RCC 7860 (cell line): ENCODE results near the gene CARD10.
"Not testable (repeated sequence)": the region's sequence is repeated elsewhere in the genome, so short reads cannot be mapped to it uniquely, and the experiment has no call there.

Experiments
- DNase-seq: peaks from one replicate; pipeline ENCODE4 v3.0.0-alpha.2; 2015; ENCODE audit warnings: low spot score
- FAIRE-seq: peaks from 2 replicates; lab custom pipeline; 2012; peaks lifted over from hg19 to GRCh38; lab: Jason Lieb, UNC

Gene CARD10

DNA sequence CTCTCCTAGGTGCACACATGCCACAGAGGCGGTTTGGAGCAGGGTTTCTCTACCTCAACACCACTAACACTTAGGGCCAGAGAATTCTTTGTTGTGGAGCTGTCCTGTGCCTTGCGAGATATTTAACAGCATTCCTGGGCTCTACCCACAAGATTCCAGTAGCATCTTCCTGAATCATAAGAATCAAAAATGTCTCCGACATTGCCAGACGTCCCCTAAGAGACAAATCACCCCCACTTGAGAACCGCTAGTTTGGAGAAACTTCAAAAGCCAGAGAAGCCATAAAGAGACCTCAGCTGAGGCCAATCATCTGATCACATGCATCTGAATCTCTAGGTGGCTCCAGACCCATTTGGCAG, 49.1 kb downstream of the CARD10 start:
- FAIRE-seq: no peak
- DNase-seq: no peak

DNA sequence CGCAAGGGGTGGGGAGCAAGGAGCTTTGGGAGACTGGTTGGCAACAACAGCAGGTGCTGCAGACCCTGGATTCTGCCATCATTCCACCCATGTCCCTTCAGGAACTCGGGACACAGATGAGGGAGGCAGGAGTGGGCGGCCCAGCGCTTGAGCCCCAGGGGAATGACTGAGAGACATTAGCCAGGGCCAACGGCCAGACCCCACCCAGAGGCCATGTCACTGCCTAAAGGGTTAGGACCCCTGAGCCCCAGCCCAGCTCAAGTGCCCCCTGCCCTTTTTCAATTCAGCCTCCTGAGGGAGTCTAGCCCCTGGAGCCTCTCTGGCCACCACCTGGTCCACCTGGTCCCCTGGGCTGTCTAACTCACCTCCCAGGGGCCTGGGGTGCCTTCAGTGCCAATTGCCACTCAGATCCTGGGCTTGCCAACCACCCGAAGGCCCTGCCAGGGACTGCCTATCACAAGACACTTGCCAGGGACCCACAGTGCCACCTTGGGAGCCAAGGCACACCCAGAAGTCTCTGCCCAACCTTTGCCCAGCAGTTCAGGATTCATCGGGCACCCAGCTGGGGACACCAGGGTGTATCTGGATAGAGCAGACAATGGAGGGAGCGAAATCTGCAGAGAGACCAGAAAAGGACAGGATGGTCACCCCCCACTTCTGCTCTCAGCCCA, 49.7 kb downstream of the CARD10 start:
- DNase-seq (no peak), FAIRE-seq (no peak)

DNA sequence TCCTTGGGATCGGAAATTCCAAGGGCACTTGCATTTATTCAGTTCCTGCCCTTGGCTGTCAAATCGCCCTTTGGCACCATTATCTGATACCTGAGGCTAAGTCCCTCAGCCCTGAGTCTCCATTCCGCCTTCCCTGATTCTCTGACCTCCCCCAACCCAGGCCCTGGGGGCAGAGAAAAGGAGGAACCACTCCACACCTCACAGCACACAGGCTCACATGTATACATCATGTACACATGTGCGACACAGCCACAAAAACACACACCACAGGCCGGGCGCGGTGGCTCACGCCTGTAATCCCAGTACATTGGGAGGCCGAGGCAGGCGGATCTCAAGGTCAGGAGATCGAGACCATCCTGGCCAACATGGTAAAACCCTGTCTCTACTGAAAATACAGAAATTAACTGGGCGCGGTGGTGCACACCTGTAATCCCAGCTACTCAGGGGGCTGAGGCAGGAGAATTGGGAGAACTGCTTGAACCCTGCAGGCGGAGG, 51.0 kb downstream of the CARD10 start:
- FAIRE-seq, DNase-seq: not testable (repeated sequence)

DNA sequence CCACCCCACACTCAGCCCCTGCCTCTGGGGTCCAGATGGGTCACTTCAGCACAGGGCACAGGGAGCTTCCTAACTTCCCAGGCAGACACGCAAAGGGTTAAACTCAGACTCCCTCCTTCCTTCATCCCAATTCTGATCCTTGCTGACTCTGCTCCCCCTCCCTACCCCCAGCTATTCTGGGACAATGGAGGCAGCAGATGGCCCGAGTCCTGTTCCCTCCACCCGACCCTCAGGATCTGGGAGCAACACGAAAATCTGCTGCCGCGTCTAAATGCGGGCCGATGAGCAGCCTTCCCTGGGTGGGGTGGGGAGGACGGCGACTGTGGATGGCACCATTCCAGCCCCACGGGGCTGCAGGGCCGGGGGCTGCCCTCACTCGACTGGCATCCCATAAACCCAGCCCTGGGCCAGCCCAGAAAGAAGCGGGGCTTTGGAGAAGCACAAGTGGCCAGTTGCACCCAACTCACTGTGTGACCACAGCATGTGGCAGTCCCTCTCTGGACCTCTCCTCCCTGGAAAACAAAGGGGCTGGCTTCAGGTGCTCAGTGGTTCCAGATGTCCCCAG, 51.7 kb downstream of the CARD10 start:
- no peak for FAIRE-seq
- no peak for DNase-seq

DNA sequence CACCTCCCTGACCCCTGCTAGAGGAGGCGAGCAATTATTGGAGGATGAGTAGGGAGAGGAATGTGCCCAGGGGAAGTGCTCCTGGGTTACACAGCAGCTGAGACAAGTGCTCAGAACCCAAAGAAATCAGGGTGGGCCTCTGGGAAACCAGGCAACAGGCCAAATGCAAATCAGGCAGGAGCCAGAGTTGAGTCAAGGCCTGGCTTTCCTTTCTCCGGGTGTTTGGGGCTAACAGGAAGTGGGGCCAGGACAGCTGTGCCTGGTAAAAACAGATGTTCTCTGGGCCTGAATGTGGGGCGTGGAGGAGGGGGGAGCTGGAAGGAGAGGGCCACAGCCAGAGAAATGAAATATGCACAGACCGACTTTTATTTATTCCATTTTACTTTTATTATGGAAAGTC, 55.0 kb downstream of the CARD10 start:
- no peak for FAIRE-seq
- no peak for DNase-seq

DNA sequence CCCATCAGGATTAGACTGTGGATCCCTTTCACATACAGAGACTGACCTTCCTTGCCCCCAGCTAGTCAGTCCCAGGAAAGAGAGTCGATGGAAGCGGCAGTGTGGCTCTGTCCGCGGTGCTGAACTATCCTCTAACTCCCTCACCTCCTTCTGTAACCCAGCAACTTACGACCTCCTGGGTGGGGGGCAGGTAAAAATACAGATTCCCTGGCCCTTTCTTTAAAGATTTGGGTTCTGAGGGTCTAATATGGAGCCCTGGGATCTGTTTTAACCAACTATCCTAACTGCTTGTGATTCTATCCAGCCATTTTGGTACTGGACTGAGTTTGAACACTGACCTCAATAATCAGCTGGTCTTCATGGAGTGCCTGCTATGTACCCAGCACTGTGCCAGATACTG, 56.2 kb downstream of the CARD10 start:
- DNase-seq: no peak
- FAIRE-seq: no peak

DNA sequence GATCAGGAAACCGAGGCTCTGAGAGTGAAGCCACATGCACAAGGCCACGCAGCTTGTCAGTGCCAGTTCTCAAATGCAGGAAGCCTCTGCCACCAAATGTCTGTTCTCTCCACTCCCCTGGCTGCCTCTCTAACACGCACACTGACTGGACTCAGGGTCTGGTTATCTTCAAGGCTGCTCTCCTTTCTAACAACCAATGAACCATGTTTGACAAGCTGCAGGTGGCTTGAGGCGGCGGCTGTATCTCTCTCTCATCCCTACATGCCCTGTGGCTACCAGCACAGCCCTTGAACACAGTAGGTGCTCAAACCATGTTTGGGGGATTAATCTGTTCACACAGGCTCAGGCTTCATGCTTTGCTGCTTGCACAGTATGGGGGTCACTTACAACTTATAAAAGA, 56.8 kb downstream of the CARD10 start:
- FAIRE-seq (no peak), DNase-seq (no peak)

DNA sequence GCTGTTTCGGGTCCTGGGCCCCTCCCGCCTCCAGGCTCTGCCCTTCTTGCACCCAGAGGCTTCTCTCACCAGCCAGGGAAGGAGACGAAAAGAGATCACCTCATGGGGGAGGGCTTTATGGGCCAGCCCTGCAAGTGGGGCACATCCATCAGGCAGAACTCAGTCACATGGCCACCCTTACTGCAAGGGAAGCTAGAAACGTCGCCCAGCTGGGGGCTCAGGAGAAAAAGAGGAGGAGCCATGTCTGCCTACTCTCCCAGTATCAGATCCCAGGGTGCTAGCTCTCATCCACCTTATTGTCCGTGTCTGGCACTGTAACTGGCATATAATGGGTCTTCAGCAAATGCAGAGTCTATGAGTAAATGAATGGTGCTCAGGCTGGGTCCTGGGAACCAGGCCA, 57.3 kb downstream of the CARD10 start:
- FAIRE-seq (no peak), DNase-seq (no peak)

DNA sequence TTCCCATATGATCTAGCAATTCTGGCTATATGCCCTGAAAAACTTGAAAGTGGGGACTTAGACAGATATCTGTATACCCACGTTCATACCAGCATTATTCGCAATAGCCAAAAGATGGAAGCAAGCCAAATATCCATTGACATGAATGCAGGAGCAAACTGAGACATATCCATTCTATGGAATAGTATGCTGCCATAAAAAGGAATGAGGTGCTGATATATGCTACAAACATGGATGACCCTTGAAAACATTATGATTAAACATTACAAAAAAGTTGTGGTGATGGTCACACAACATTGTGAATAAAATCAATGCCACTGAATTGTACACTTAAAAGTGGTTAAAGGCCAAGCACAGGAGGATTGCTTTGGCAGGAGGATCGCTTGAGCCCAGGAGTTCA, 58.5 kb downstream of the CARD10 start:
- FAIRE-seq (no peak), DNase-seq (no peak)

DNA sequence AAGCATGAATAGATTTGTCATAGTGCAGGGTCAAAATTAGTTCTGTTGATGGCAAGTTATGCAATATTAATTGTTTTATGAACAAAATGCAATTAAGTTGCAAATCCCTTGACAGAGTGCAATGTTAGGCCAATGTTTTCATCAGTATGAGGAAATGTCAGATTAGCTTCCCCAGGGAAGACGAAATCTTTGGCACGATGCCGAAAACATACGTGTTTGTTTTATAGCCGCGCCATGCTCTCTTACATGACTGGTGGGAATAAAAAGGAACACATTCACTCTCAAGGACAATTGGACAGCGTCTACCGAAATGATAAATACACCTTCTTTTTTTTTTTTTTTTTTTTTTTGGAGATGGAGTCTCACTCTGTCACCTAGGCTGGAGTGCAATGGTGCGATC, 60.0 kb downstream of the CARD10 start:
- no peak for DNase-seq
- FAIRE-seq: no peak

DNA sequence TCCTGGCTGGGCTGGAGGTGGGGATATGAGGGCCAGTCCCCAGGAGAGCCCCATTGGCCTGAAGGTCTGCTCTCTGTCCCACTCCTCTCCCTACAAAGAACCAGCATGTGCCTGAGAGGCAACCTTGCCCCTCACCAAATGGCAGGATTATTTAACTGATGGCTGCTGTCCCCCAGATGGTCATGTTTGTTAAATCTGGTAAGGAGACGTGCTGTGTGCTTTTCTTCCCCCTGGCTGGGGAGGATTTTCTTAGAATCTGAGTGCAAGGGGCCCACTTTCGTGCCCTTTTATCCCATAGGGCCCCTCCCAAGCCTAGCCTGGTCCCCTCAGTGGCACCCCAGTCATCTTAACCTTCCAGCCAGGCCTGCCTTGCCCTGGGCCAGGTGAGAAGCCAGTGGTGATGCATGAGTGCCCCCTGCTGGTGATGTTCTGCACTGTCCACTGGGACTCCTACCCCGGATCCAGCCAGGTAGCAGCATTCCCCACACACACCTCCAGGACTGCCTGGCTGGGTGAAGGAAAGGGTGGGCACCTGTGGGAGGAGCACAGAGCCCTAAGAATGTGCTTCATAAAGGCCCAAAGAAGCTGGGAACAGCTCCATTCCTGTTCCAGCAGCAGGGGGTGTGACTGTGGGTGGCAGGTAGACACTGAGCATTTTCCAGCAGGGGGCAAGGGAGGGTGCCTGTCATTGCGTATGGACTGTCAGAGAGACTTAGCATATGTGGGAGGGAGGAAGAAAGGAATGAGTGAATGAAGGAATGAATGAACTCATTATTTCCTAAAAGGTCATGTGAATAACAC, 61.9 kb downstream of the CARD10 start:
- DNase-seq (peak; percentile 55), FAIRE-seq (no peak)

DNA sequence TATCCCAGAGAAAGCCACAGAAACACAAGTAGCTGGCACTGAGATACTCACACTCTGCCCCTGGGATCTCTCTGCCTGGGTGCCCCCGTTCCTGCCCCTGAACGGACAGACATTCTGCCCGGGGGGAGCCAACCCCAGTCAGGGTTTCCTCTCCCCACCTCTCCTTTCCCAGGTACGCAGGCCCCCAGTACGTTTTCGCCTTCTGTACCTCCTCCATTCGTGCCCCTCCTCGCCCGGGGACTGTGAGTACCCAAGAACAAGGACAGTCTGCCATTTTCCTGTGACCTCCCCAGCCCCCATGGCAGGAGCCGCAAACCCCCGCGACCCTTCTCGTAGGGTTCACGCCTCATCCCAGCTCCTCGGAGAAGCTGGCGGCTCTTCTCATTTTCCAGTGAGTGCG, 62.9 kb downstream of the CARD10 start:
- FAIRE-seq (no peak), DNase-seq (no peak)

DNA sequence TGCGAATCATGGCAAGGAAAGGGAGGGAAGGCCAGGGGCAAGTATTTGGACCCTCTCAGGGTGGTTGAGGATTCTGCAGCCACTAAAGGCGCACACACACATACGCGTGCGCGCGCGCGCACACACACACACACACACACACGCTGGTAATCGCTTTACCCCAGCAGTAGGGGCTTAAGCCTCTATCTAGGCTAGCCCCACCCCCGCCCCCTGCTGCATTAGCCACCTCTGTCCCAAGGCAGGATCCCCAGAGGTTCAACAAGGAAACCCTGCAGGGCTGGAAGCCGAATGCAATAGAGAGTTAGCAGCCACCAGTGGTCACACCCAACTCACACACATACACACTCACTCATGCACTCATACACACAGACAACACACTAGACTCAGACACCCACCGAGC, 63.3 kb downstream of the CARD10 start:
- DNase-seq (peak; percentile 47), FAIRE-seq (no peak)

DNA sequence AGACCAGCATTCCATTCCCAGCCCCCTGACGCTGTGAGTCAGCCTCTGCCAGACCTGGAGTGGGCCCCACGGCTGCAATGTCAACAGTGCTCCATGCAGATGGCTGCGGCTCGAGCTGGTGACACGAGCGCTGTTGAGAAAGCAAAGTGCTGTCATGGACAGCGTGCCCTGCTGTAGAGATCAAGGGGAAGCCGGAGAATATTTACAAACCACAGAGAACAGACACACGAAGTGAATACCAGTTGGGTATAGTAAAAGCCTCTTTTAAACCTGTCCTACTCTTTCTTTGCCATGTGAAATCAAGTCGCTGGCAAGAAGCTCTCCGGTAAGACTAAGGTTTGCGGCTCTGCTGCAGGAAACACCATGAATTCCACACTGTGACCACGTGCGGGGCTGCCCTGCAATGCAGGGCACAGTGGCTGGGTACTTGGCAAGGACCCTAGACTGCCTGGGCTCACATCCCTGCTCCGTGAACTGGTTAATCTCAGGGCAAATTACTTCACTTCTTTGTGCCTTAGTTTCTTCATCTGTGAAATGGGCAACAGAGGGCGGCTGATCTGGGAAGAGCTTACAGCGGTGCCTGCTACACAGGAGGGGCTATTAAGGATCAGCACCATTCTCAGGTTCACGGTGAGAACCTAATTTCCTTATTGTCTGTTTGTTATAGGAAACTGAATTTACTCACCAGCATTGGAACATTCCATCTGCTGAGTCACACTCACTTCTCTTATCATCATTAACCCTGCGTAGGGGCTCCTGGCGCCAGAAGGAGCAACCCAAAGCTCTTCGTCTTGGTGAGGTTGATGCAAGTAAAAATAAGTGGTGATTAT, 64.1 kb downstream of the CARD10 start:
- DNase-seq: peak; percentile 94
- FAIRE-seq: peak; percentile 96

DNA sequence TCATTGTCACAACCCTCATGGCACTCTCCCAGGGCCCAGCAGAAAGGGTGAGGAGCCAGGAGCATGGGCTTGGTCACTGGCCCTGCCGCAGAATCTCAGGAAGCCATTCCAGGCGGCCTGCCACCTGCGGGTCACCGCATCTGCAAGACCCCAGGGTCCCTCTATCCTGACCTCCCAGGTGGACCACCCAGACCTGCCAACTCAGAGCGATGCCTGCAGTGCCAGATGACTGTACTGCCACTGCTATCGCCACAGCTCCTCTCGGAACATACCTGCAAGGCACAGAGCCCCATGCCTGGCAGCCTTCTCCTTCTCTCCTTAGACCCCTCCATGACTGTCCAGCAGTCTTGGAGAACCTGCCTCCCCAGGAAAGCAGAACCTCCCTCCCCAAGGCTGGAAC, 65.5 kb downstream of the CARD10 start:
- FAIRE-seq: no peak

DNA sequence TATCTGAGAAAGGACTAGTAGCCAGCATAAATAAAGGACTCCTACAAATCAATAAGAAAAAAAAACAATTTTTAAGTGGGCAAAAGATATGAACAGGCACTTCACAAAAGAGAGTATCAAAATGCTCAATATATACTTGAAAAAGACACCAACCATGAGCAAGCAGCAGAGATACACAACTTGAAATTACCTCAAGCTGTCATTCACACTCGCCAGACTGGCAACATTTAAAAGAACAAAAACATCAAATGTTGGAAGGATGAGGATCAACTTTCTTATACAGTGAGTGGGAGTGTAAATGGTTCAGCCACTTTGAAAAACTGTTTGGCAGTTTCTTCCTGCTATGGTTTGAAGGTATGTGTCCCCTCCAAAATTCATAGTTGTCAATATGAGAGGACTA, 68.0 kb downstream of the CARD10 start:
- no peak for FAIRE-seq
- no peak for DNase-seq

More for the DNA sequence above, 65.5 kb downstream of the CARD10 start:
- no peak for DNase-seq

DNA sequence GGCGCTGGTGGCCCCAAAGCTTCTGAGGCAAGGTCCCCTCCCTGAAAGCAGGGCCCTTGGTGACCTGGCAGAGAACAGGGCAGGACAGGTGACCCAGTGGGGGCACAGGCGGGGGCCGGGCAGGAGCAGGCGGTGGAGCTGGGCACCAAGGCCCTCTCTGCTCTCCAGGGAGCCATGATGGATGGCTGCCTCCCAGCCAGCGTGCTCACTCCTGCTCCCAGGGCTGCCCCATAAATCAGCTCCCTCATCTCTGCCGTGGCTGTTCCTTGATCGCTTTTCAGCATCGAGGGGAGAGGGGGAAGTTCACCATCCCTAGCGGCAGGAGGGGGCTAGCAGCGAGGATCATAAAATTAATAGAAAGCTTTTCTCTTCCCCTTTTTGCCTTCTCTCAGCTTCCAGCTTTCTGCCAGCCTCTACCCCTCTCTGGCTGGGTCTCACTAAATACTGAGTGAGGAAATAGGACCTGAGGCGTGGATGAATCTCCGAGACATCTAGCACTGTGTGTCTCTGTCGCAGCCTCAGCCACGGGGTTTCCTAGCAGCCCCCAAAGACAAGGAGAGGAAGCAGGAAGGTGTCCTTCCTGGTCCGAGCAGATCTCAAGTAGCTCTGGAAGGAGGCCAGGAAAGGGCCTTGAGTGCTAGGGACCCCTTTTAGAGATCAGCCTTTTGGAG, 69.7 kb downstream of the CARD10 start:
- FAIRE-seq: no peak
- no peak for DNase-seq

DNA sequence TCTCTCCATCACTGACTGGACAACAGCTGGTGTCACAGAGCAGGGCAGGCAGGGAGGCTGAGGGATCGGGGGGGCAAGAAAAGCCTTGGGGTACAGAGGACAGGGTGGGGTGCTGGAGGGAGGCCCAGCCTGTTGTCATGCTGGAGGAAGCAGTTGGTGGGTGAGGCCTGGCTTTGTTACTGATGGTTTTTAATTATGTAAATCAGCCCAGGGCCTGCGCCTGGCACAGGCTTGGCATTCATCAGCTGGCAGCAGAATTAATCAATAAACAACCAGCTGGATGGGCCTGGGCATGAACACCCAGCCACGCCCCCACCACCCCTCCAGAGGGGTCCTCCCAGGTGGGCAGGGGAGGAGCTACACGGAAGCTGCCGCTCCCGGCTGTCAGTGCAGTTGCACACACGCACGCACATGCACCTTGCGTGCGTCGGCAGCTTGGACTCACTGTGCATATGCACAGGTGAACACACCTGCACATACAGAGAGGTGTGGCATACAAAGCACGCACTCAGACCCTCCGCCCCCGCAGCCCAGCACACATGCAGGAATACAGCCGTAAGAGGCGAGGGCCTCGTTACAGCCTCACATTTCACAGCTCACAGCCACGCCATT, 70.6 kb downstream of the CARD10 start:
- FAIRE-seq: no peak
- DNase-seq: no peak

DNA sequence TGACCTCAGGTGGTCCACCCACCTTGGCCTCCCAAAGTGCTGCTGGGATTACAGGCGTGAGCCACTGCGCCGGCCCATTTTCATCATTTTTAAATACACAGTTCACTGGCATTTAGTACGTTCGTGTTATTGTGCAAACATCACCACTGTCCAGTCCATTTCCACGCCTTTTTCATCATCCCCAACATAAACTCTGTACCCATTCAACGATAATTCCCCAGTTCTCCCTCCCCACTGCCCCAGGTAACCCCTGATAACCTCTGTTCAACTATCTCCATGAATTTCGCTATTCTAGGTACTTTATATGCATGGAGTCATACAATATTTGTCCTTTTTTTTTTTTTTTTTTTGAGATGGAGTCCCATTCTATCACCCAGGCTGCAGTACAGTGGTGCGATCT, 73.7 kb downstream of the CARD10 start:
- FAIRE-seq (no peak), DNase-seq (no peak)

DNA sequence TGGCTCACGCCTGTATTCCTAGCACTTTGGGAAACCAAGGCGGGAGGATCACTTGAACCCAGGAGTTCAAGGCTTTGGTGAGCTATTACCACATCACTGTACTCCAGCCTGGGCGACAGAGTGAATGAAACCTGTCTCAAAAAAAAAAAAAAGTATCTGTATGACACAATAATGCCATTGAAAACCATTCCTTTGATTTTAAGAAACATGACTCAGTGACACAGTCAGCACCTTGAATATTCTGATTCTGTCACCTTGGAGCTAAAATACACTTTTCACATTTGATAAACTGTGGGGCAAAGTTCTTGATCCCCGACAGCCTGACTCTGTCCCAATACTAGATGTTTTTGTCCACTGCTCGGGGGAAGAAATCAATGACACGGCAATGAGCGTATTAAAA, 75.2 kb downstream of the CARD10 start:
- DNase-seq: peak; percentile 21
- no peak for FAIRE-seq
